Measurements from ENCODE around the gene ZNF705A.
"Not testable (repeated sequence)": the region's sequence is repeated elsewhere in the genome, so short reads cannot be mapped to it uniquely, and the experiment has no call there.

The ZNF705A gene

GRCh38 chr12:8188088-8188487 lies 31.3 kb downstream of the ZNF705A start:
- not testable (repeated sequence) for DNase-seq

GRCh38 chr12:8197685-8198308 lies 41.0 kb downstream of the ZNF705A start:
- not testable (repeated sequence) for DNase-seq

- DNase-seq, result not testable (repeated sequence)
Measured at GRCh38 chr12:8218711-8219382, 62.0 kb downstream of the ZNF705A start.

- not testable (repeated sequence) for DNase-seq
Measured at GRCh38 chr12:8221375-8221774, 64.6 kb downstream of the ZNF705A start.

- not testable (repeated sequence) for DNase-seq
Measured at GRCh38 chr12:8221844-8222243, 65.0 kb downstream of the ZNF705A start.

GRCh38 chr12:8222303-8222702 lies 65.5 kb downstream of the ZNF705A start:
- DNase-seq, result not testable (repeated sequence)

- not testable (repeated sequence) for DNase-seq
Measured at GRCh38 chr12:8223646-8224045, 66.8 kb downstream of the ZNF705A start.

GRCh38 chr12:8224782-8225181 lies 68.0 kb downstream of the ZNF705A start:
- not testable (repeated sequence) for DNase-seq

GRCh38 chr12:8226355-8226754 lies 69.5 kb downstream of the ZNF705A start:
- no peak for DNase-seq

GRCh38 chr12:8226992-8227731 lies 70.3 kb downstream of the ZNF705A start, which contains the start of gene FAM90A1:
FAM90A1 (minus strand) TSS chr12:8227618; CDS start chr12:8224832, 2,786 bp downstream.
- DNase-seq, result peak; percentile 25

- not testable (repeated sequence) for DNase-seq
Measured at GRCh38 chr12:8227732-8228077, 70.9 kb downstream of the ZNF705A start.

GRCh38 chr12:8228607-8229006 lies 71.8 kb downstream of the ZNF705A start:
- not testable (repeated sequence) for DNase-seq

- DNase-seq, result not testable (repeated sequence)
Measured at GRCh38 chr12:8229486-8229885, 72.7 kb downstream of the ZNF705A start.

All from activated T-cell treated with anti-CD3 and anti-CD28 coated beads, Interleukin-2, amount 50 U/mL, for 1 hour (primary cell).